Right lobe of liver (tissue), 6 donors: ENCODE data around the gene ZNF559. TPM values are rescaled to one million over a fixed set of nuclear protein-coding genes. Genes with fewer than 3 reads are reported as not detected.

Source experiments
- ATAC-seq, 4 donors: fragments of 200-7000 bp; cut with Tn5 transposase; one replicate each; pipeline ENCODE4 v1.9.1; 2020; ENCODE audit warnings: mild to moderate bottlenecking in 4 of 4, moderate library complexity in 4 of 4
- DNase-seq, 3 donors: peaks; one replicate each; pipeline ENCODE4 v3.0.0-alpha.2; 2020
- H3K27ac ChIP-seq, 3 donors: fragments of 200-600 bp; one replicate each; pipeline ENCODE4 v1.8.0; 2022
- H3K27me3 ChIP-seq, 2 donors: fragments of 200-600 bp; one replicate each; pipeline ENCODE4 v1.8.0; 2022
- H3K36me3 ChIP-seq, 4 donors: fragments of 200-600 bp; sonication (generic) in 1 of 4; one replicate each; pipeline versions ENCODE4 v1.5.1 to v1.8.0; 2017 to 2022; ENCODE audit warnings: control low read depth in 1 of 4
- H3K4me1 ChIP-seq, 4 donors: fragments of 200-600 bp; sonication (generic) in 1 of 4; one replicate each; pipeline versions ENCODE4 v1.5.1 to v1.8.0; 2017 to 2022; ENCODE audit warnings: control low read depth in 1 of 4
- H3K4me3 ChIP-seq, 3 donors: fragments of 200-600 bp; one replicate each; pipeline ENCODE4 v1.8.0; 2022
- H3K9me3 ChIP-seq, 4 donors: fragments of 200-600 bp; sonication (generic) in 1 of 4; one replicate each; pipeline versions ENCODE4 v1.5.1 to v1.8.0; 2017 to 2022; ENCODE audit warnings: control low read depth in 1 of 4
- POLR2A ChIP-seq: fragments of 450-650 bp; IDR thresholded peaks from one replicate; pipeline ENCODE4 v1.6.1; 2017; ENCODE audit warnings: antibody characterized with exemption, mild to moderate bottlenecking
- WGBS: methylation state at CpG from one replicate; pipeline ENCODE4 v1.1.6; 2018; ENCODE audit warnings: low coverage, low lambda C conversion rate; ENCODE audit not compliant: insufficient coverage; ENCODE audit errors: missing lambda C conversion rate; 5-methylcytosine and 5-hydroxymethylcytosine counted together
- intact Hi-C, 2 donors: fragments of 100-400 bp; cut with DNase I; formaldehyde crosslinking; loops; one replicate each; pipeline versions ENCODE4 v1.11.2 to v1.14.1; 2022
- total RNA-seq, 6 experiments: library from RNA; depleted of rRNA in 2 of 6; stranded (reverse); fragments of >200 nt in 2 of 6; fragmentation: NEBNext Ultra II Directional in 3 of 6; extraction: Animal tissue kit (Norgen Biotek cat#: 25700) in 3 of 6; gene quantifications; one replicate each; pipeline versions ENCODE4 v1.1.0 to v1.2.4, GENCODE V29; 2016 to 2023
- TF ChIP-seq, protein P1 (sequence below), 4 donors: fragments of 200-600 bp in 3 of 4; fragments of 450-650 bp in 1 of 4; IDR thresholded peaks; one replicate each; pipeline versions ENCODE4 v1.5.1 to v1.8.0; 2016 to 2022; ENCODE audit warnings: antibody characterized with exemption in 4 of 4, mild to moderate bottlenecking in 2 of 4
- donor health status: DM: no; HTN: yes; CAD: no.
- donor health status: DM: no; HTN: no; CAD: no.
- donor health status: DM: no; HTN: no; CAD: no.
- donor health status: DM: no; HTN: yes; CAD: no.
- donor health status: DM: no; HTN: yes; CAD: no.

The ZNF559 gene
- total RNA-seq, 6 experiments from 2014 or later = 1.7 to 7.8 (median 4.0) TPM

DNA sequence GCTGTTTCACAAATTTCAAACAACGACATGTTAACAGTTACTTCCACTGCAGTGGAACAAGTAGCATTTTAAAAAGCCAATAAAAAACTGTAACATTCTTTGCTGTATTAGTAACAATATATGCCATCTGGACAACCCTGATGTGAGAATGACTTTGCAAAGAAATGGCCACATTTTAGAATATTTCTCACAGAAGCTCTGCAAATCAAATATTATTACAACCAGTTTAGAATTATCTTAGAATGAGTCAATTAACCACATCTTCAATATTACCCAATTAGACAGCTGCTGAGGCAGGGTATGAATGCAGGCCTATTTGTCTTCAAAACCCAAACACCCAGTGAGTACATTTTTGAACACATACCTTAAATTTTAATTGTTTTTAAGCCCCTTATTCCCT is 17.5 kb upstream of the ZNF559 start:
- H3K36me3 ChIP-seq = peaks cover 0 to 12% (median 6%) of the 10 kb centered on the region in 4 donors
- DNase-seq (no peak), ATAC-seq (no peak)
- peaks cover 0 to 4% (median 2%) of the 10 kb centered on the region in 4 donors for H3K9me3 ChIP-seq
- no peak overlapping the region for H3K27ac ChIP-seq
- H3K4me1 ChIP-seq = peaks cover 0 to 8% (median 0%) of the 10 kb centered on the region in 4 donors
- H3K4me3 ChIP-seq = no peak overlapping the region
- H3K27me3 ChIP-seq = no peaks in the 10 kb centered on the region
- no peak for TF ChIP-seq POLR2A
- TF ChIP-seq, protein P1, sequence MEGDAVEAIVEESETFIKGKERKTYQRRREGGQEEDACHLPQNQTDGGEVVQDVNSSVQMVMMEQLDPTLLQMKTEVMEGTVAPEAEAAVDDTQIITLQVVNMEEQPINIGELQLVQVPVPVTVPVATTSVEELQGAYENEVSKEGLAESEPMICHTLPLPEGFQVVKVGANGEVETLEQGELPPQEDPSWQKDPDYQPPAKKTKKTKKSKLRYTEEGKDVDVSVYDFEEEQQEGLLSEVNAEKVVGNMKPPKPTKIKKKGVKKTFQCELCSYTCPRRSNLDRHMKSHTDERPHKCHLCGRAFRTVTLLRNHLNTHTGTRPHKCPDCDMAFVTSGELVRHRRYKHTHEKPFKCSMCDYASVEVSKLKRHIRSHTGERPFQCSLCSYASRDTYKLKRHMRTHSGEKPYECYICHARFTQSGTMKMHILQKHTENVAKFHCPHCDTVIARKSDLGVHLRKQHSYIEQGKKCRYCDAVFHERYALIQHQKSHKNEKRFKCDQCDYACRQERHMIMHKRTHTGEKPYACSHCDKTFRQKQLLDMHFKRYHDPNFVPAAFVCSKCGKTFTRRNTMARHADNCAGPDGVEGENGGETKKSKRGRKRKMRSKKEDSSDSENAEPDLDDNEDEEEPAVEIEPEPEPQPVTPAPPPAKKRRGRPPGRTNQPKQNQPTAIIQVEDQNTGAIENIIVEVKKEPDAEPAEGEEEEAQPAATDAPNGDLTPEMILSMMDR (IDR thresholded peaks at IDR 0.05) = no peak
- intact Hi-C loops = no loop called here
- 100% methylated on average over 1 of the region's 1 CpG for WGBS

DNA sequence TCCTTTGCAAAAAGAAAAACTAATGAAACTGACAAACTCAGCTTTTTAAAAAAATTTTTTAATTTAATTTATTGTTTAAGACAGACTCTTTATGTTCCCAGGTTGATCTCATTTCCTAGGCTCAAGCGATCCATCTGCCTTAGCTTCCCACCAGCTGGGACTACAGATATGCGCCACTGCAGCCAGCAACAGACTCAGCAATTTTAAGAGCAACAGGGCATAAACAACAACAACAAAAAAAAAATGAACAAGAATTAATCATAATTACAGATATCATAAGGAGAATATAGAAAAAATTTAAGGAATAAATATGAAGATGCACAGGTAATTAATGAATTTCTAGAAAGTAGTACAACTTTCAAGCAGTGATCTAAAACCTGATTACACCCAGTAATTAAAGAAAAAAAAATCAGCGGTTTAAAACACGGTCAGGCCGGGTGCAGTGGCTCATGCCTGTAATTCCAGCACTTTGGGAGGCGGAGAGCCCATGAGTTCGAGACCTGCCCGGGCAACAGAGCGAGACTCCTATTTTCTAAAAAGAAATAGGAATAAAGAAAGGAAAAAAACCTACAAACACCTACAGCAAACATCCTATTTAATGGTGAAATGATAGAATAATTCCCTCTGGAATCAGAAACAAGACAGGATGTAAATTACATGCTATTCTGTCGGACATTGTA is 15.7 kb upstream of the ZNF559 start:
- peak overlapping the region in 1 of 3 donors; percentile 82 for H3K4me3 ChIP-seq
- peaks cover 0 to 4% (median 0%) of the 10 kb centered on the region in 4 donors for H3K9me3 ChIP-seq
- no peaks in the 10 kb centered on the region for H3K27me3 ChIP-seq
- no peak overlapping the region for H3K27ac ChIP-seq
- ATAC-seq (no peak), DNase-seq (no peak)
- intact Hi-C loops = no loop called here
- 80% methylated on average over 10 of the region's 10 CpGs for WGBS
- peaks cover 0 to 8% (median 0%) of the 10 kb centered on the region in 4 donors for H3K4me1 ChIP-seq
- TF ChIP-seq, protein P1 (IDR thresholded peaks at IDR 0.05) = no peak
- H3K36me3 ChIP-seq = peaks cover 0 to 7% (median 0%) of the 10 kb centered on the region in 4 donors

DNA sequence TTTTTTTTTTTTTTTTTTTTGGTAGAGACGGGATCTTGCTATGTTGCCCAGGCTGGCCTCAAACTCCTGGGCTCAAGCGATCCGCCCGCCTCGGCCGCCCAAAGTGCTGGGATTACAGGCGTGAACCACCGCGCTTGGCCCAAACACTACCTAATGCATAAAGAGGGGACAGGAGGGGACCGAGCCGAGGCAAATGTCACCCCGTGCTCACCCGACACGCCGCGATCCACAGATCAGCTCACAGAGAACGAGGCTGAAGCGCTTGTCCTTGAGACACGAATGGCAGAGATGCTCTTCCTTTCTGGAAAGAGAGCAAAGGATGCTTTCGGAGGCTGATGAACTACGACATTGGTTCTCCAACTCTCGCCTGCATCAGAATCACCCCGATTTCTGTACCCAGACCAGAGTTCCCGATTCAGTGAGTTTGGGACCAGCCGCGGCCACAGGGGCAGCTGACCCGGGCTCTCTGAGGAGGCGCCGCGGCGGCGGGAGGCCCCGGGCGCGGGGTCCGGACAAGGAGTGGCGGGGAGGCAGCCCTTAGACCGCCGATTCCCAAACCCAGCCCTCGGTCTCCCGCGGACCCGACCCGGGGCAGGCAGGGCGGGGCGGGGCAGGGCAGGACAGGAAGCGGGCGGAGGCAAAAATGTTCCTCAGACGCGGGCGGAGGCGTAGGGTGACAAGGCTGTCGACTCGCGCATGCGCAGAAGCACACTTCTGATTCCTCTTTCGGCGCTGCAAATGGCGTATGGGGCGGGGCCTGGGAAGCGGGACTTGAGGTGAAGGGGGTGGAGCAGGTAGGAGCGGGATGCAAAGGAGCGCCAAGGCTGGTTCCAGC is 14.6 kb upstream of the ZNF559 start, which contains the start of gene ZNF699:
TSS of gene ZNF699 (minus strand) at position 700 of the 835 bp plus-strand sequence. CDS start 4,719 bp downstream, outside the sequence.
- TF ChIP-seq POLR2A = peak; percentile 81
- TF ChIP-seq, protein P1 (IDR thresholded peaks at IDR 0.05) = no peak
- H3K27me3 ChIP-seq = no peaks in the 10 kb centered on the region
- H3K27ac ChIP-seq = peak within 1 kb of the TSS; percentile 37 to 89 (median 79)
- H3K4me1 ChIP-seq = peaks cover 0 to 8% (median 0%) of the 10 kb centered on the region in 4 donors
- peak within 1 kb of the TSS; percentile 69 to 84 (median 82) for H3K4me3 ChIP-seq
- WGBS = 3% methylated on average over 39 of the region's 63 CpGs
- DNase-seq (peak; percentile 96 to 98 (median 98)), ATAC-seq (peak; percentile 96 to 98 (median 97))
- intact Hi-C loops = no loop called here
- peaks cover 0 to 4% (median 0%) of the 10 kb centered on the region in 4 donors for H3K9me3 ChIP-seq
- H3K36me3 ChIP-seq = peaks cover 0 to 2% (median 0%) of the 10 kb centered on the region in 4 donors

DNA sequence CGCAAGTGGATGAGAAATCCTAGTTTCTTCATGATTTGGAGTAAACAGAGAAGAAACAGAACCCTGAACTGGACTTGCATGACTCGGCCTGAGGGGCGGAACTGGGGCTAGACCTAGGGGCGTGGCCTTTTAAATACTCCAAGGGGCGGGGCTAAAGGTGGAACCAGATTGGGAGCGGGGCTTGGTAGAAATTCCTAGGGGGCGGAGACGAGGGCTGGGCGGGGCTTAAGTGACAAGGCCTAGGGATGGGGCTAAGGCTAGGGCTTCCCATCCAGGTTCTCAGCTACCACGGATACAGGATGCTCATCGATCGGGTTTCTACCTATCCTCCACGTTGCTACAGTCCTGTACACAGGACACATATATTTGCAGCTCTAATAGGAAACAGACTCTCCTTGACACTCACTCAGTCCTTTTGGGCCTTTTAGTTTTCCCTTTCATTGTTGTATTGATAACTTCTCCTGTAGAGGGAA is 14.0 kb upstream of the ZNF559 start:
- peak overlapping the region; percentile 37 to 89 (median 79) for H3K27ac ChIP-seq
- H3K4me3 ChIP-seq = peak overlapping the region; percentile 69 to 84 (median 82)
- H3K36me3 ChIP-seq = no peaks in the 10 kb centered on the region
- H3K27me3 ChIP-seq = no peaks in the 10 kb centered on the region
- no peak for TF ChIP-seq POLR2A
- TF ChIP-seq, protein P1 (IDR thresholded peaks at IDR 0.05) = no peak
- peak; percentile 80 to 86 (median 84) for DNase-seq
- H3K4me1 ChIP-seq = peaks cover 0 to 8% (median 0%) of the 10 kb centered on the region in 4 donors
- peaks cover 0 to 4% (median 0%) of the 10 kb centered on the region in 4 donors for H3K9me3 ChIP-seq
- intact Hi-C loops = no loop called here
- WGBS = 4% methylated on average over 11 of the region's 13 CpGs
- ATAC-seq = peak; percentile 86
